Endodermal cell (in vitro differentiated cells): Measurements from ENCODE around the gene PRDM16. TPM values are rescaled to one million over a fixed set of nuclear protein-coding genes. Genes with fewer than 3 reads are reported as not detected.

Source experiments
- DNase-seq: peaks from one replicate; pipeline ENCODE4 v3.0.0-alpha.2; 2017
- H3K27ac ChIP-seq: 2 replicates; pipeline ENCODE4 v1.5.1; 2013; ENCODE audit warnings: mild to moderate bottlenecking, low read depth, low read length, moderate library complexity
- H3K27me3 ChIP-seq: 2 replicates; pipeline ENCODE4 v1.6.1; 2013; ENCODE audit warnings: mild to moderate bottlenecking, low read length, moderate library complexity; ENCODE audit not compliant: insufficient read depth, control insufficient read depth, poor library complexity, severe bottlenecking
- H3K36me3 ChIP-seq: 2 replicates; pipeline ENCODE4 v1.7.0; 2013; ENCODE audit warnings: mild to moderate bottlenecking, low read length, moderate library complexity; ENCODE audit not compliant: control insufficient read depth, insufficient read depth
- H3K4me1 ChIP-seq: one replicate; pipeline ENCODE4 v1.7.0; 2013; ENCODE audit warnings: low read length; ENCODE audit not compliant: control insufficient read depth, insufficient read depth
- H3K4me3 ChIP-seq: 2 replicates; pipeline ENCODE4 v1.5.1; 2013; ENCODE audit warnings: mild to moderate bottlenecking, low read length, moderate library complexity
- H3K9ac ChIP-seq: 2 replicates; pipeline ENCODE4 v1.6.1; 2013; ENCODE audit warnings: mild to moderate bottlenecking, low read length, moderate library complexity; ENCODE audit not compliant: poor library complexity, severe bottlenecking; ENCODE audit errors: extremely low read depth
- H3K9me3 ChIP-seq: 2 replicates; pipeline ENCODE4 v1.6.1; 2013; ENCODE audit warnings: mild to moderate bottlenecking, low read length, moderate library complexity; ENCODE audit not compliant: control insufficient read depth
- H3K27ac Mint-ChIP-seq: 2 replicates; pipeline ENCODE4 v1.8.0; 2020; ENCODE audit warnings: mixed read lengths
- H3K27me3 Mint-ChIP-seq: 2 replicates; pipeline ENCODE4 v1.8.0; 2021; ENCODE audit warnings: mild to moderate bottlenecking, mixed read lengths; ENCODE audit not compliant: insufficient read depth
- H3K36me3 Mint-ChIP-seq: 2 replicates; pipeline ENCODE4 v1.8.0; 2020; ENCODE audit warnings: low read depth, mixed read lengths
- H3K4me1 Mint-ChIP-seq: 2 replicates; pipeline ENCODE4 v1.8.0; 2020; ENCODE audit warnings: mixed read lengths
- H3K4me3 Mint-ChIP-seq: 2 replicates; pipeline ENCODE4 v1.8.0; 2020; ENCODE audit warnings: mild to moderate bottlenecking, moderate library complexity, mixed read lengths
- H3K9me3 Mint-ChIP-seq: 2 replicates; pipeline ENCODE4 v1.8.0; 2020; ENCODE audit warnings: mild to moderate bottlenecking, mixed read lengths
- WGBS, 2 experiments: methylation state at CpG; one replicate each; pipeline versions ENCODE4 v1.1.5 to v1.1.7; 2013; ENCODE audit warnings: missing lambda C conversion rate in 2 of 2, mixed read lengths in 1 of 2; ENCODE audit not compliant: insufficient coverage in 1 of 2, insufficient read length in 1 of 2; 5-methylcytosine and 5-hydroxymethylcytosine counted together
- total RNA-seq, 2 donors: library from RNA; stranded (reverse); fragmentation: NEBNext Ultra II Directional in 1 of 2; extraction: Animal tissue kit (Norgen Biotek cat#: 25700) in 1 of 2; gene quantifications; 2 replicates in 1 of 2; 3 replicates in 1 of 2; pipeline ENCODE4 v1.2.1, GENCODE V29; 2021
- TF ChIP-seq, protein P1 (sequence below): fragments of 200-600 bp; sonication (generic); conservative IDR thresholded peaks from 2 replicates; pipeline ENCODE4 v1.5.0; 2021; ENCODE audit warnings: antibody characterized with exemption, mild to moderate bottlenecking

The PRDM16 gene
- total RNA-seq, 2 donors from 2014 or later = 2.1 to 4.0 TPM

DNA sequence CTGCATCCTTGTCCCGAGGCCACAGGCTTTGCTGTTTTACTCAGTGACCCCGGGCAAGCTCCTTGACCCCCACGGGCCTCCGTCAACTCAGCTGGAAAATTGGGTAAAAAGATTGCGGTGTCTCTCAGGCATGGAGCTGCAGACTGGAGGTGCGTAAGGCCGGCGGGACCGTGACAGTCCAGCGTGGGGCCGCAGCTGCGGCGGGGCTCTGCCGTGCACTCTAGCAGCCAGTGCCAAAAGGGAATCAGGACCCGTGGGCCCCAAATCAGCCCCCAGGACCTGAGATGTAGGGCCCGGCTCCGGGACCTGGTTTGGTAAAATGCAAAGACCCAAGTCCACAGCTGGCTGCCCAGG, 158.3 kb downstream of the PRDM16 start:
- Mint-ChIP-seq H3K9me3 (no peaks in the 10 kb centered on the region), H3K27ac (no peak overlapping the region), H3K36me3 (no peaks in the 10 kb centered on the region), H3K27me3 (no peaks in the 10 kb centered on the region), H3K4me1 (no peaks in the 10 kb centered on the region), H3K4me3 (no peak overlapping the region)
- H3K27me3 ChIP-seq = no peaks in the 10 kb centered on the region
- no peak for DNase-seq
- H3K9me3 ChIP-seq = no peaks in the 10 kb centered on the region
- no peak overlapping the region for H3K27ac ChIP-seq
- WGBS, 2 experiments = 72 to 91% methylated on average over 8 to 17 of the region's 17 CpGs
- TF ChIP-seq, protein P1, sequence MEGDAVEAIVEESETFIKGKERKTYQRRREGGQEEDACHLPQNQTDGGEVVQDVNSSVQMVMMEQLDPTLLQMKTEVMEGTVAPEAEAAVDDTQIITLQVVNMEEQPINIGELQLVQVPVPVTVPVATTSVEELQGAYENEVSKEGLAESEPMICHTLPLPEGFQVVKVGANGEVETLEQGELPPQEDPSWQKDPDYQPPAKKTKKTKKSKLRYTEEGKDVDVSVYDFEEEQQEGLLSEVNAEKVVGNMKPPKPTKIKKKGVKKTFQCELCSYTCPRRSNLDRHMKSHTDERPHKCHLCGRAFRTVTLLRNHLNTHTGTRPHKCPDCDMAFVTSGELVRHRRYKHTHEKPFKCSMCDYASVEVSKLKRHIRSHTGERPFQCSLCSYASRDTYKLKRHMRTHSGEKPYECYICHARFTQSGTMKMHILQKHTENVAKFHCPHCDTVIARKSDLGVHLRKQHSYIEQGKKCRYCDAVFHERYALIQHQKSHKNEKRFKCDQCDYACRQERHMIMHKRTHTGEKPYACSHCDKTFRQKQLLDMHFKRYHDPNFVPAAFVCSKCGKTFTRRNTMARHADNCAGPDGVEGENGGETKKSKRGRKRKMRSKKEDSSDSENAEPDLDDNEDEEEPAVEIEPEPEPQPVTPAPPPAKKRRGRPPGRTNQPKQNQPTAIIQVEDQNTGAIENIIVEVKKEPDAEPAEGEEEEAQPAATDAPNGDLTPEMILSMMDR = no peak
- no peak overlapping the region for H3K4me3 ChIP-seq
- H3K9ac ChIP-seq = no peak overlapping the region
- no peaks in the 10 kb centered on the region for H3K4me1 ChIP-seq
- no peaks in the 10 kb centered on the region for H3K36me3 ChIP-seq

DNA sequence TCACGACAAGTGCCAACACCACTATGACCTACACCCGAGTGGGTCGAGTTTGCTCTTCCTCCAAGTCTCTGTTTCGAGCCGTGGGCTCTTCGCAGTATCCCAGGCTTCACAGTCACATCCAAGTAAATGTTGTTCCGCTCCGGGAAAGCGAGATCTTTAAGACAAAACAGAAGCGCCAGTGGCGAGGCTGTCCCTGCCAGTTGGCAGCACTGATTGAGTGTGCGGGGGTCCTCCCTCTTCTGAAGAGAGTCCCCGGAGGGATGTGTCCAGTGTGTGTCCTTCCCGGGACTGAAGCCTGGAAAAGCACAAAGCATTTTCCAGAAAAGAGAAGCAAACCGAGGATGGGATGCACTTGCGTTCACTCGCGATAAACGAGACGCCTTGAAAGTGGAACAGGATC, 158.9 kb downstream of the PRDM16 start:
- Histone ChIP-seq H3K36me3 (no peaks in the 10 kb centered on the region), H3K27me3 (no peaks in the 10 kb centered on the region), H3K9me3 (no peaks in the 10 kb centered on the region), H3K4me3 (no peak overlapping the region), H3K9ac (no peak overlapping the region), H3K4me1 (no peaks in the 10 kb centered on the region), H3K27ac (no peak overlapping the region)
- 92 to 95% methylated on average over 17 to 20 of the region's 20 CpGs for WGBS, 2 experiments
- TF ChIP-seq, protein P1 = no peak
- H3K4me1 Mint-ChIP-seq = no peaks in the 10 kb centered on the region
- no peaks in the 10 kb centered on the region for H3K27me3 Mint-ChIP-seq
- H3K9me3 Mint-ChIP-seq = no peaks in the 10 kb centered on the region
- no peak for DNase-seq
- H3K4me3 Mint-ChIP-seq = no peak overlapping the region
- no peaks in the 10 kb centered on the region for H3K36me3 Mint-ChIP-seq
- no peak overlapping the region for H3K27ac Mint-ChIP-seq

DNA sequence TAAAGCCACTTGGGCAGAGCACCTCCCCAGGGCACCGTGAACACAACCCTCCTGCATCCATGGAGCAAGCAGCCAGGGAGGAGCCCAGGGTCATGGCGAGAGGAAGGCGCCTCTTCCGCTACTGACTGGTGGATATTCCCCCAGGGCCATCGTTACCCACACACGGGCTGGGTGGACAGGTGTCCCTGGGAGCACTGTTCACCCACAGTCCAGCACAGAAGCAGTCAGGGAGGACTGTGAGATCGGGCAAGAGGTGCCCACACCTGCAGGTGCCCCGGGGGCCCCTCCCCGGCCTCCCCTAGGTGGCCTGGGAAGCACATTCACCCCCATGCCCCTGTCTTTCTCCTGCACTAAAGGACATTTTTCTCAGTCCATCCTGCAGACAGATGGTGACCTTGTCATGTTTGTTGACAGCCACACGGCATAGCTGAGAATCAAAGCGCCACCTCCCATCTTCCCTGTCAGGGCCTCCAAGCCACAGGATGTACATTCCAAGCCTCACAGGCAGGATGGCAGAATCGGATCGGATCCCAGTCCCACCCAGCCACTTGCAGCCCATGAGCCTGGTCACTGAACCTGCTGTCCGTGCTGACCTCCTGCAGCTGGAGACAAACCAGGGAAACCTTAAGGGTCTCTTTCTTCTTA, 160.2 kb downstream of the PRDM16 start:
- Histone ChIP-seq H3K9ac (no peak overlapping the region), H3K4me3 (no peak overlapping the region), H3K4me1 (no peaks in the 10 kb centered on the region), H3K36me3 (no peaks in the 10 kb centered on the region), H3K9me3 (no peaks in the 10 kb centered on the region), H3K27me3 (no peaks in the 10 kb centered on the region), H3K27ac (no peak overlapping the region)
- Mint-ChIP-seq H3K27ac (no peak overlapping the region), H3K4me3 (no peak overlapping the region), H3K36me3 (no peaks in the 10 kb centered on the region), H3K27me3 (no peaks in the 10 kb centered on the region), H3K9me3 (no peaks in the 10 kb centered on the region), H3K4me1 (no peaks in the 10 kb centered on the region)
- 89 to 98% methylated on average over 8 to 14 of the region's 14 CpGs for WGBS, 2 experiments
- DNase-seq = no peak
- TF ChIP-seq, protein P1 = no peak
